Stimulated activated CD8-positive, alpha-beta memory T cell treated with anti-CD3 and anti-CD28 coated beads, Interleukin-12 subunit alpha, Interleukin-12 subunit beta, amount 100 ng/mL, for 4 hours (primary cell): ENCODE data around the gene SH3RF3.

Experiments used
- DNase-seq: peaks from one replicate; pipeline ENCODE4 v3.0.0-alpha.2; 2020; ENCODE audit warnings: low read depth

SH3RF3 gene

GRCh38 chr2:109340381-109340780, 211.4 kb downstream of the SH3RF3 start:
- DNase-seq = no peak

GRCh38 chr2:109341355-109342255, 212.6 kb downstream of the SH3RF3 start:
- DNase-seq = no peak

DNA sequence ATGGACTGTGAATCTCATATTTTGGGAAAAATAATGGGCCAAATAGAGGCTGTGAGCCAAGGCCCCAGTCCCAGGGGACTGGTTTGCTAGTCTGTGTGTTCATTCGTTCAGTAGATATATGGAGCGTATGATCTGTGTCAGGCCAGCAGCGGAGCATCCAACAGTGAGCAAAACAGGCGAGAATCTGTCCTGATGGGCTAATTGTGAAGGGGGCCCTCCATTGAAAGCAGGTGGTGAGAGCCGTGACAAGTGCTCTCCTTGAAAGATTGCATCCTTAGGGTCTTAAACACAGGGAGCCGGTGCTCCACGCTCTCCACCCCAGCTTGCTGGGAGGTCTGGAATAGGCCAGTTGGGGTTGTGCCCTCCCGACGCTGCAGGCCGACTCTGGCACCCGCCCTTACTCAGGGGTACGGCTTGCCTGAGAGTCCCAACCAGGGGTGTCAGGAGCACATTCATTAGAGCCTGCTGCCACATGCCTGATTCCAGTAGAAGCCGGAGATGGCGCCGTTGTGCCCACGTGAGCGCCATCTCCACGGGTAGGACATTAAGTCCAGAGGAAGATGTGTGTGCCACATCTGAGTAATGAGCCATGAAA, 213.3 kb downstream of the SH3RF3 start:
- DNase-seq = no peak

DNA sequence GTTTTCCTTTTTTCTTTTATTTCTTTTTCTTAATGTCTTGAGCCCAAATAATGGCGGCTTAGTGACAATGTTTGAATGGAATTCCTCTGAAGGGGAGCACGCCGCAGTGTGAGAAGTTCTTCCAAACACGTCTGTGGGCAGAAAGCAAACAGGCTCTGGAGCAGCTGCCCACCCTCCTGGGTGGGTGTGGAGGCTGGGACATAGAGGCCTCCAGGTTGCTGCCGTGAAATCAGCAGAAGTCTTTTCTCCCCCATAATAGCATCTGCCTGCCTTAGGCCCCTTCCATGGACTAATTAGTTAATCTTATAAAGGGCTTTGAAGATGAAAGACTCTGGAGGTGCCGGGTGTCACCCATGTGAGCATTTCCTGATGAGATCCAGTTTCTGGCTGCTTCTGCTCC, 213.9 kb downstream of the SH3RF3 start:
- no peak for DNase-seq

DNA sequence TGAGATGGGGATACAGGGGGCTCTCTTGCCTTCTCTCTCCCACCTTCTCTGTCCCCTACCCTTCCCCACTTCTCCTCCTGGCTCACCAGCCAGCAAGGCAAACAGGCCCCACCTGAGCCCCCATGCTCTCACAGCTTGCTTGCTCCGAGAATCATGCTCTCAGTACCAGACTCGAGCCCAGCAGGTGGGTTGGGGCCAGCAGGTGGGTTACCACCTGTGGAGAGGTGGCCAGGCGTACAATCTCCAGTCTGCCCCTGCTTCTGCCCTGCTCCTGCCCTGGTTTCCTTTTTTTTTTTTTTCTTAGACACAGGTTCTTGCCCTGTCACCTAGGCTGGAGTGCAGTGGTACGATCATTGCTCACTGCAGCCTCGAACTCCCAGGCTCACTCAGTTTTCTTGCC, 214.5 kb downstream of the SH3RF3 start:
- DNase-seq = no peak

- DNase-seq = no peak
Observed at GRCh38 chr2:109344270-109344805, 215.3 kb downstream of the SH3RF3 start.

DNA sequence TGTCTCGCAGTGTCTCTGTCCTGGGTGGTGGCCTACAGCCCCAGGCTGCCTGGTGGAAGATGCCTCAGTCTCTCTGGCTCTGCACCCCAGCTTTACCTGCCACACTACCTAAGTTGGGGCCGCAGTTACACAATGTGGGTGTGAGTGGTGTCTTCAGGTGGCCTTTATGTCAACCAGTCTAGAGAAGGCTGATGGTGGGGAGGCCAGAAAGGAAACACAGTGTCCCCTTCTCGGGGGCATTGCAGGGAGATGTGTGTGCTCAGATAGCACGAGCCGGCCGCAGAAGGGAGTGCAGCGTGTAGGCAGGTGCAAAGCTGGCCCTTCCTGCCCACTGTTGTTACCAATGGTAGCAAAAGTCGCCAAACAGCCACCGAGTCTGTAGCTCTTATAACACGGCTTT, 216.1 kb downstream of the SH3RF3 start:
- DNase-seq = no peak

DNA sequence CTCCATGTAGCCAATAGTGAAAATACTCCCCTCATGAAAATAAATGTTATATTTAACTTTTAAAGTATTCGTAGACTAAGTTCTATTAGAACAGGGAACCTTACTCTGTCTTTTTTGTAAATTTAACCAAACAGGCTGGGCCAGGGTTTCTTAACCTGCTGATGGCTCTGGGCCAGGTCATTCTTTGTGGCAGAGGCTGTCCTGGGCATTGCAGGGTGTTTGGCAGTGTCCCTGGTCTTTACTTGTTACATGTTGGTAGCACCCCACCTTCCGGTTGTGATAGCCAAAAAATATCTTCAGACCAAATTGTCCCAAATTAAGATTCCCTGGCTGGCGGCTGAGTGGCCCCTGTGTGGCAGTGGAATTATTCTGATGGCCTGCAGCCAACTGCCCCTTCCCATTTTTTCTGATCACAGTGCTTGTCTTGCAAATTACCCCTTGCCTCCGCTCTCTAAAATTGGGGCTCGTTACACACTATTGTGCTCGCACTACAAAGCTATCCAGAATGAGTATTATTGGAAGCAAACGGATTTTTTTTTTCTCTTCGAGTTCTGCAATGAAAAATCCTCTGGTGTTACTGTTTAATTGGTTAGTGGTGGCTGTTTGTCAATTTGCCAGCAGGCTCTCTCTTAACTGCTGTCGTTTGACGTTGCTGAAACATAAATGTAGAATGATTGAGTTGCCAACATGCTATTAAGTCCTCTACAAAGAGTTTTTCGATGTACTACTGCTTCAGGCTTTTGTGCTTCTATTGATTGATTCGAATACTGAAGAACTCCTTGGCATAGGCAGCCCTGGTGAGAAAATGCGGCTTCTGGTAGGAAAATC, 216.9 kb downstream of the SH3RF3 start:
- DNase-seq = no peak

DNA sequence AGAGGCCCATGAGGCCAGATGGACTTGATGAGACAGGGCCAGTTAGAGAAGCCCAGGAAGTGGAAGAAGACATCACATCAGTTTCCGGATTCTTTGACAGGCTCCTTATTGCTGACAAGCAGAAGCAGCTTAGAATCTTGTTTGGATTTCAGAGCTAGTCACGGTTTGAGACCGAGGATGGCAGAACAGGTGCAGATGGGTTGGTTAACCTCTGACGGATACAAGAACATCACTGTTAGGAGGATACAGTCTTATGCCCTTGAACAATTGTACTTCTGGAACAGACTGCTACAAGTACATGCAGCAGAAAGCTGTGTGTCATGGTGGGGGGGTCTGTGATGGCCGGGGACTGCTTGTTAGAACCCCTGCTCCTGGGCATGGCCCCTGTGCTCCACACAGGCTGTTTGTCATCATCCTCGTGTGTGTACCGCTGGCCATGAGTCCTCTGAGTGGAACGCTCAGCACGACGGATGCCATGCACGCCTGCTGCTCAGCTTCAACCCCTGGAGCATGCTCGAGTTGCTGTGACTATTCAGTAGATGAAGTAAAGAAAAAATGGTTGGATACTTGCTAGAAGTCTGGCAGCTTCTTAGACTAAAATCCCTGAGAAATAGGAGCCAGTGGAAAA, 217.7 kb downstream of the SH3RF3 start:
- no peak for DNase-seq

DNA sequence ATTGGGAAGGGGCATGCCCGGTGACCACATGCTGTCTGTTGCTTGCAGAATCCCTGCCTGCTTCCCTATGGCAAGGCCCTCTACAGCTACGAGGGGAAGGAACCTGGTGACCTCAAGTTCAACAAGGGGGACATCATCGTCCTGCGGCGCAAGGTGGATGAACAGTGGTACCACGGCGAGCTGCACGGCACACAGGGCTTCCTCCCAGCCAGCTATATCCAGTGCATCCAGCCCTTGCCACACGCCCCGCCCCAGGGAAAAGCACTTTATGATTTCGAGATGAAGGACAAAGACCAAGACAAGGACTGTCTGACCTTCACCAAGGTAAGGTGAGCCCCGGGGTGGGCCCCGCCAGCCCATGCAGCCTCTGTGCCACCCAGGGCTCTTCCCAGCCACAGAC, 218.6 kb downstream of the SH3RF3 start:
- no peak for DNase-seq

GRCh38 chr2:109348190-109348589, 219.2 kb downstream of the SH3RF3 start:
- no peak for DNase-seq

- DNase-seq = no peak
Observed at GRCh38 chr2:109348671-109349502, 219.9 kb downstream of the SH3RF3 start.

GRCh38 chr2:109349503-109350465, 220.8 kb downstream of the SH3RF3 start:
- no peak for DNase-seq

DNA sequence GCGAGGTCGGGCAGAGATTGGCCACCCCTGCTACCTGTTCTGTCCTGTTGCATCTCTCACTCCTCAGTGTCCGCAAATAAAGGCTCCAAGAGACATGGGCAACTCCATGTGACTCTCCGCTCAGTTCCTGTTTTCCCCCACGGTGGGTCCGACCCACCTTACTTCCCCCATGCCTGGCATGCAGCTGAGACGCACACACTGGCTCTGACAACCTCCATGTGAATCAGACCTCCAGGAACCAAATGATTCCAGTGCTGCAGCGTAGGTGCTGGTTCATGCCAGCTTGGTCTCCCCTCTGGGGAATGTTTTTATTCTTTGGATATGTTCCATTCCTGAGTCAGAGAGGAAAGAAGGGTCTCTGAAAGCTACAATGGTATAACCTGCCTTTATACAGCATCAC, 221.5 kb downstream of the SH3RF3 start:
- no peak for DNase-seq

GRCh38 chr2:109351164-109351756, 222.3 kb downstream of the SH3RF3 start:
- DNase-seq = no peak

DNA sequence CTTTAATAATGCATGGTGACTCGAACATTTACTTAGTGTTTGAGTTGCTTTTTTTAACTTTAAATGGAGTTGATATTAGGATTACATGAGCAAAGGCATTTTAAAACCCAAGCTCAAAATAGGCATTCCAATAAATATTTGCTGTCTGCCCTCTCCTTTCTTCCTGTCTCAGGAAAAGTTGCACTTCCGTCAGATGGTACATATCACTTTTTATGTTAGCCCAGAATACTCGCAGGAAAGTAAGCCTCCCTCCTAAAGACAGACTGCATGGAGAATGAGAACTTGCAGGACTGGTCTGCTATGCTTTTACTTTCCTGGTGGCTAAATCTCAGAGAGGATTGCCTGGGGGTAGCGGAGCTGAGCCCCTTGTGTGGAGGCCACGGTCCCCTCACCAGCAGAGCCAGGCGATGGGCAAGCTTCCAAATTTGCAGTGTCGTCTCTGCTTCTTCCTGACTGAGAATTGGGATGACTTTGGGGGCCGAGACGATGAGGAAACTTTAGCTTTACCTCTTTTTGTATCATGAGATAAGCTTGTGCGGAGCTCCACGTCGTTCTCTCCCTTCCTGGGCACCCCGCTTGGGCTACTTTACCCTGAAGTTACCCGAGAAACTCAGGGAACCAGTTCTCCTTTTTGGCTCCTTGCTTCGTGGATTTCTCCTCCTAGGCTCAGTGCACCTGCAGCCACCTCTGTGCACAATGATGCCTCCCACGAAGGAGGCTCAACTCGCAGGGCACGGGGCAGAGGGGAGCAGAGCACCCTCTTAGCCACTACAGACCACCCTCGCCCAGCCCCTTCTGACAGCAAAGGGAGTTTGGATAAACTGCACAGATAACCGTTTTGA, 223.3 kb downstream of the SH3RF3 start:
- DNase-seq = no peak

- DNase-seq = no peak
Observed at GRCh38 chr2:109352898-109353689, 224.1 kb downstream of the SH3RF3 start.
